ENCODE measurements around the gene MEX3D.

GRCh38 chr19:1577090-1577928 lies 9.2 kb upstream of the MEX3D start:
- TF ChIP-seq CTCF (conservative IDR thresholded peaks at IDR 0.05 in 1 of 2, IDR thresholded peaks at IDR 0.05 in 1 of 2; ENCODE audit: low read depth in 1 of 2, low read length in 2 of 2) (no peak), EZH2 (IDR thresholded peaks at IDR 0.05; ENCODE audit: low read length, missing control alignments) (no peak)

Measured in fibroblast of lung (primary cell).